ENCODE measurements around the gene ITIH2.
"Not testable (repeated sequence)": the region's sequence is repeated elsewhere in the genome, so short reads cannot be mapped to it uniquely, and the experiment has no call there.

ITIH2 gene

GRCh38 chr10:7696545-7696944 lies 6.6 kb upstream of the ITIH2 start:
- no peak for DNase-seq

DNA sequence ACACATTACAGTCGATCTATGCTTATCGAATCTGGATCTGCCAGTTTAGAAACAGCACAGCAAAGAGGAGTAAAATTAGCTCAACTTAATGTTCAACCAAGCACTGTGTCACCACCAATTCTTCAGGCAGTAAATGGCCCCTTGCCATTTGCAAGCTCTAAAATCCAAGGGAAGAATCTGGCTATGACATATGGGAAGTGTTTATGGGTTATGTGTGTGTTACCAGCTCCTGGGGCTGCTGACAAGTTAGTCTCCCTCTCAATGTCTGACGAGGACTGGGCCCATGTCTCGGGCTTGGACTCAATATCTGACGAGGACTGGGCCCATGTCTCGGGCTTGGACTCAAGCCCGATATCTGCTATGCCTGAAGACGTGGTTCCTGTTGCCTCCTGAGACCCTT lies 5.7 kb upstream of the ITIH2 start:
- DNase-seq = no peak

- DNase-seq = no peak
Observed at GRCh38 chr10:7700577-7701125, 2.5 kb upstream of the ITIH2 start.

DNA sequence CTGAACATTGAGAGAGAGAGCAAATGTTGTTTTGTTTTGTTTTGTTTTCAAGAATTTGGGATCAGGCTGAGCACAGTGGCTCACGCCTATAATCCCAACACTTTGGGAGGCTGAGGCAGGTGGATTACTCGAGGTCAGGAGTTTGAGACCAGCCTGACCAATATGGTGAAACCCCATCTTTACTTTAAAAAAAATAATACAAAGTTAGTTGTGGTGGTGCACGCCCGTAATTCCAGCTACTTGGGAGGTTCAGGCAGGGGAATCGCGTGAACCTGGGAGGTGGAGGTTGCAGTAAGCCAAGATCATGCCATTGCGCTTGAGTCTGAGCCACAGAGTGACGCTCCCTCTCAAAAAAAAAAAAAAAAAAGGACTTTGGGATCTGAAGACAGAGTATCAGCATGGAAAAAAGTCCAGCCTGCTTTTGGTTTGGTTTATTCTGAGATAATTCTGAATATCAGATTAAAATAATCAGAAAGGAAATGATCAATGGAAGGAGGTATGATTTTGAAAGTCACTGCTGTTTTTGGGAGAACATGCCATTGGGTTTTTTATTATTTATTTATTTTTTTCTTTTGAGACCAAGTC lies 1.9 kb upstream of the ITIH2 start:
- DNase-seq = no peak

- no peak for DNase-seq
Observed at GRCh38 chr10:7702288-7702812, 766 bp upstream of the ITIH2 start.

DNA sequence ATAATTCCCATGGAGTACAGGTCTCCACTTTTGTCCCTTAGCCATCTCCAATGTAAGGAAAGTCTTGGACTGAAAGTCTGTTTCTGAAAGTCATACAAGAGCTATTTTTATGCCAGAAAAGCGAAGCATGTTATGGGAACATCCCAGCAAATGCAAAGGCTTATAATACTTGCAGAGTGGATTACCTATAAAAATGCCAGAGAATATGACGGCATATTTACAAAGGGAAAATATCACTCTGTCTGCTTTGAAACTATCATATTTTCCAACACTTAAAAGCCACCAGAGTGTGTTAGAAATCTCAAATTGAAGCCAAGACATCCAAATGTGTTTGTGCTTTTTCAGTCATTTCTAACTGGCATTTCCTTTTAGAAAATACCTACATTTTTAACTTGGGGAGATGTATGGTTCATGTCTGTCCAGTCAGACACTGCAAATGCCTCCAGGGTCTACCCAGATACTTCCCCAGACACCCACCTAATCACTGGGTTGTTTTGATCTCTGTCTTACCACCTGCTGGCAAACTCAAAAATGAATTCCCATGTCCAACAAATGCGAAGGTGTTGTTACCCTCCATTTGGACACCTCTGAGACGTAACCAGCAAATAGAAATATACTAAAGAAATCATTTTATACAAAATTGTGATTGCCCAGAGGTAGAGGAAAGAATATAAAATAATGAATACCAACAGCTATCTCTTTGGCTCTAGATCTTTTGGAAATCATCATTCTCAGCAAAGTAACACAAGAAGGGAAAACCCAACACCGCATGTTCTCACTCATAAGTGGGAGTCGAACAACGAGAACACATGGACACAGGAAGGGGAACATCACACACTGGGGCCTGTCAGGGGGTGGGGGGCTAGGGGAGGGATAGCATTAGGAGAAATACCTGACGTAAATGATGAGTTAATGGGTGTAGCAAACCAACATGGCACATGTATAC lies 1.2 kb downstream of the ITIH2 start:
- no peak for DNase-seq

- DNase-seq = no peak
Observed at GRCh38 chr10:7705341-7705740, 2.2 kb downstream of the ITIH2 start.

GRCh38 chr10:7706534-7707073 lies 3.5 kb downstream of the ITIH2 start:
- DNase-seq = no peak

DNA sequence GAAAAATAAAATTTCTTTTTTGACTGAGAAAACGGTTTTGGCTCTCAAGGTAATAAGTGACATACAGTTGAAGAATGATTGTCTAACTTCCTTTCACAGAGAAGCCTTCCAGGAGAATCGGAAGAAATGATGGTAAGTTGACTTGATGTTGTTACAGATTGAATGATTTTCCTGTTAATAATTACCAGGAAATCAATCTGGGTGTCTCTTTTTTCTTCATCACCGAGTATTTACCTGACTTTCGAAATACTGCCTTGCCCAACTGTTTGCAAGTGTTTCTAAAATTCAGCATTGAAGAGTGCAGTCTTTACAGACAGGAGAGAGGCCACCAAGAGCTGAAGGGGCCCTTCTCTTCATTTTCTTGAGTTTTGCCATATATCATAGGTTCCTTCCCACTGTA lies 4.0 kb downstream of the ITIH2 start:
- no peak for DNase-seq

GRCh38 chr10:7707858-7708622 lies 4.9 kb downstream of the ITIH2 start:
- no peak for DNase-seq

DNA sequence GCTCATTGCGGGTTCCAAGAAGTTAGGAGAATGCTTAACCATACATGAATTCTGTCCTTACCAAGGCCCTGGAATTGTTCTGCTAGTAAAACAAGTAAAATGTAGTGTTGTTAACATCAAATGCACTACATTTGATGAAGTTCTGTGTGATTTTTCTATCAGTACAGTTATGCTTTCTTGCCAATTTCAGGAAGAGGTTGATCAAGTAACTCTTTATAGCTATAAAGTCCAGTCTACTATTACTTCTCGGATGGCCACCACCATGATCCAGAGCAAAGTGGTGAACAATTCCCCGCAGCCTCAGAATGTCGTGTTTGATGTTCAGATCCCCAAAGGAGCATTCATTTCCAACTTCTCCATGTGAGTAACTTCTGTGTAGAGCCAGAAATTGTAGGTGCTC lies 5.7 kb downstream of the ITIH2 start:
- DNase-seq = no peak

DNA sequence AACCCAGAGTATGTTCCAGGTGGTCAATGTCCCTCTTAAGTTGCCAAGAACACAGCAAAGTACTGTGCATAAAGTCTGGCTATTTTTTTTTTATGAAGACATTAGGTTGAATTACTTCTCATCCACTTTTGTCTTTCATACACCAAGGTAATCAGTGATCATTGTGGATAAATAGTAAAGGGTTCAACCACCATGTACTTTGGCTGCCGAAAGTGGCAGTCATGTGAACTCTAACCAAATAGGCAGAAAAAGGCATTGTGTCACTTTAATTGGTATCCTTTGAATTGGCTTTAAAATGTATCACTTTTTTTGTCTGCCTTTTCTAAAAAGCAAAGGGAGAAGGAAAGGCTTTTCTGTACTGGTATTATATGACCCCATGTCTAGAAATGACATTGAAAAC lies 7.3 kb downstream of the ITIH2 start:
- no peak for DNase-seq

GRCh38 chr10:7711075-7711474 lies 8.0 kb downstream of the ITIH2 start:
- not testable (repeated sequence) for DNase-seq

- no peak for DNase-seq
Observed at GRCh38 chr10:7715515-7715914, 12.4 kb downstream of the ITIH2 start.

DNA sequence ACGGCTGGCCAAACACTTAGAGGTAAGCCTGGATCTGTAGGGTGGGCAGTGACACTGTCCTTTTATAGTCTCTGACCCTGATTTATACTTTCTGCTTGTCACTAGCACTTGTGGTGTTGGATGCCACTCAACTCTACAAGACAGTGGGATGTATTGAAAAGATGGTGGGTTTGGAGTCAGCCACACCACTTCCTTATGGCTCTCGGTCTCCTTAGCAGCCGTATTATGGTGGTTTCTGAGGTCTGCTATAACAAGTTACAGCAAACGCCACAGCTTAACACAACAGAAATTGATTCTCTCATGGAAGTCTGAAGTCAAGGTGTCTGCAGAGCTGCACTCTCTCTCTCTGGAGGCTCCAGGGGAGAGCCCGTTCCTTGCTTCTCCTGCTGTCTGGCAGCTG lies 14.7 kb downstream of the ITIH2 start:
- no peak for DNase-seq

DNA sequence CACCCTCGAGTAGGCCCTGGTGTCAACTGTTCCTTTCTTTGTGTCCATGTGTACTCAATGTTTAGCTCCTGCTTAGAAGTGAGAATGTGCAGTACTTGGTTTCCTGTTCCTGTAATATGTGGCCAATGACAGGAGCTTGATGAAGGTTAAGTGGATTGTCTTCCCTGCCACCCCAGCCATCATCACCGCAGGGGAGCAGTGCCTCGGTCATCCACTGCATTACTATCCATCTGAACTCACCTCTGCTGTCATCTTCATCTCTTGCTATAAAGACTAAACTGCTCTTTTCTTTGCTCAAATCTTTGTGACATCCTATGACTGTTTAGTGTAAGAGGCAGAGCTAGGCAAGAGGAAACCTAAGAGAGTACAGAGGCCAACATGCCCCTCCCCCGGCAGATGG lies 15.6 kb downstream of the ITIH2 start:
- DNase-seq = no peak

- DNase-seq = no peak
Observed at GRCh38 chr10:7720478-7720877, 17.4 kb downstream of the ITIH2 start.

- no peak for DNase-seq
Observed at GRCh38 chr10:7722927-7723529, 19.9 kb downstream of the ITIH2 start.

- DNase-seq = no peak
Observed at GRCh38 chr10:7734821-7735220, 31.7 kb downstream of the ITIH2 start.

DNA sequence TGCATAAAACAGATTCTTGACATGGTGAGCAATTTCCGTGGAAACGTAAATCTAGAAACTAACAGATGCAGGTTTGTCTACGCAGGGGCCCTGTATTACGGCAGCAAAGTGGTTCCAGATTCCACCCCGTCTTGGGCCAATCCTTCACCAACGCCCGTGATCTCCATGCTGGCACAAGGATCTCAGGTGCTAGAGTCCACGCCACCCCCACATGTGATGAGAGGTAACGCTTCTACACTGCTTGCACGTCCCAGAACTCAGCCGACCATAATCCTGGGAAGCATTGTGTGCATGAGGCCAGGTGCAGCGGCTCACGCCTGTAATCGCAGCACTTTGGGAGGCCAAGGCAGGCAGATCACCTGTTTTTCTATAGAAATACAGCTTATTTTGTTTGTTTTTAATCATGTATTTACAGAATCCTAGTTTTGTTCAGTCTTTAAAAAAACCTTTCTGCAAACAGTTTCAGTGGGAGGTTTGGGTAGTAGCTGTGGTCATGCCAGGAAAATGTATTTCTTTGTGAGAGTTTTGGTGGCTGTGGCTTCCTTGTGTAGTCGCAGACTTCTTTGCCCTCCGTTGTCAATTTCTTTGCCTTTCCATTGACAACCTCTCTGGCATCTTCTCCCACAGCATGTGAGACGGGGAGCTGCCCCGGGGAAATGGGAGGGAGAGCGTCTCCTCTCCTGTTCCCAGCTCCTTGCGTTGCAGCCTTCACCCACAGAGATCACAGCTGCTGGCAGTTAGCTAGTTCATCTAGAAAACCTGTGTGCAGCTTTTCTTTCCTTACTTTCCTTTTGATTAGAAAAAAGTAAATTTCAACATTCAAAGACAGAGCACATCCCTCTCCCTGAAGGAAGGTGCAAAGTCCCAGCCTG lies 35.7 kb downstream of the ITIH2 start:
- no peak for DNase-seq

DNA sequence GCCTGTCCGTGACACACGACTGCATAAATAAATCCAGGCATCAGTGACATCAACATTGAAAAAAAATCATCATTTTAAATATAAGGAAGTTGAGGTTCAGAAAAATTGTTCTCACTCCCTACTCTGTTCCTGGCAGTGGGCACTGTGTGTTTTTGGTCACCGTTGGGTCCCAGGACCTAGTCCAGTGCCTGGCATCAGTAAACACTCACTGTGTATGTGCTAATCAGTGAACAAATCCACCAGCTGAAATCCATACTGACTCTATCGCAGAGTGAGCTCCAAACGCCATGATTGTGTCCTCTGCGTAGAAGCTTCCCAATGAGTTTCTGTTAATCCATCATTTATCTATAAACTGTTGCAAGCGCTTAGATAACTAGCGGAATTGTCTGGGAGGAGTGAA lies 41.2 kb downstream of the ITIH2 start:
- no peak for DNase-seq

All from NCI-H526 (cell line).